Mesenteric fat pad (tissue), 1 donor: Measurements from ENCODE around the gene PTPRR. TPM values are rescaled to one million over a fixed set of nuclear protein-coding genes. Genes with fewer than 3 reads are reported as not detected.

ENCODE experiments used
- DNase-seq: peaks from one replicate; pipeline ENCODE4 v3.0.0-alpha.2; 2020; ENCODE audit warnings: low spot score
- total RNA-seq: library from RNA; stranded (reverse); fragmentation: NEBNext Ultra II Directional; extraction: Animal tissue kit (Norgen Biotek cat#: 25700); gene quantifications from one replicate; pipeline ENCODE4 v1.2.1, GENCODE V29; 2021
- donor health status: DM: yes; HTN: yes; CAD: no.

PTPRR gene
- total RNA-seq, 1 donor from 2014 or later, result 0.32 TPM

GRCh38 chr12:70919176-70919575 is 1.4 kb downstream of the PTPRR start:
- DNase-seq, result no peak

DNA sequence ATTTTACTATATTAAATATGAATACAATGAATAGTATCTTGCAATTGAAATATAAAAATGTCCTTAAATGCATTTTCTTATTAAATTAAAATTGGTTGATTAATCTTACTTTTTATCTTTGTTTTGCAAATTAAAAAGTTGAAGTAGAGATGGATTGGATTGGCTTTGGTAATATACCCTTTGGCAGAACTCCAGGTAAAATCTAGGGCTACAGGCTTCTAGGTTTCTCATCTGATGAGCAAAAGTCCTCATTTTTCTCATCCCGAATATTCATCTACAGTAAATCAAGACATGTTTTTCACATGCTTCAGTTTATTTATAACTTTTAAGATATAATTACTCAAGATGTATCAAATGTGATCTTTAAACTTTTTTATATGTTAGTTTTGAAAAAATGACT is 2.2 kb downstream of the PTPRR start:
- DNase-seq, result no peak

GRCh38 chr12:70910666-70911065 is 9.9 kb downstream of the PTPRR start:
- no peak for DNase-seq

GRCh38 chr12:70908978-70909377 is 11.6 kb downstream of the PTPRR start:
- no peak for DNase-seq

DNA sequence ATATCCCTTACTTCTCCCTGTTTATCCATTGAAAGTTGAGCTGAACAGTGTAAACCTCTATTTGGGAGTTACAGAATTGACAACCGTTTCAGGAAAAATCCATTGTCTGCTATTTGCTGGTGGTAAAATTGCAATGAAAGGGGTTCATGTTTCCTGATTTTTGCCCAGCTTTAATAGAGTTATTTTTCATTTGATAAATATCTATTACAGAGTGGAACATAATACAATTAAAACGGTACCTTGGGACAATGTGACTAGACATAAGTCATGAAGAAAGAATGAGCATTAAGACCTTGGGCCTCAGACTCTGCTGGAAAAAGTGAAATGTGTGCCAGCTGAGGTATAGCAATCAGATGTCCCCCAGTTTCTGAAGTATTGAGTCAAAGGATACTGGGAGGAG is 13.1 kb downstream of the PTPRR start:
- no peak for DNase-seq

GRCh38 chr12:70895956-70896355 is 24.6 kb downstream of the PTPRR start:
- no peak for DNase-seq

DNA sequence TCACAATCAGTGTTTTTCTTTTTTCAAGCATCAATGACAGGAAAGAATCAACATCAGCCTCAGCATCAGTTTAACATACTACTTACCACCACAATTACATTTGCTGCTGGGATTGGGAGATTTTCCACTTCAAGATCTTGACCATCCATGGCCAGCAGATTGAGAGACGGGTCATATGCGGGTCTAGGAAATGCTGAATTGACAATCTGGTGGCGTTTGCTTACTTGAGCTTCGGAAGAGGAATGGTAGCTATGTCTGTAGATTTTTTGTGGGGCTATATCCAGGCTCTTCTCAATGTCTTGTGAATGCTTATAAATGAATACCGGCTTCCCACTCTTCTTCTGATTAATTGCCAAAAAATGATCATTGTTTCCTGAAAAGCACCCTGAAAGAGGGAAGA is 27.9 kb downstream of the PTPRR start:
- DNase-seq, result no peak

DNA sequence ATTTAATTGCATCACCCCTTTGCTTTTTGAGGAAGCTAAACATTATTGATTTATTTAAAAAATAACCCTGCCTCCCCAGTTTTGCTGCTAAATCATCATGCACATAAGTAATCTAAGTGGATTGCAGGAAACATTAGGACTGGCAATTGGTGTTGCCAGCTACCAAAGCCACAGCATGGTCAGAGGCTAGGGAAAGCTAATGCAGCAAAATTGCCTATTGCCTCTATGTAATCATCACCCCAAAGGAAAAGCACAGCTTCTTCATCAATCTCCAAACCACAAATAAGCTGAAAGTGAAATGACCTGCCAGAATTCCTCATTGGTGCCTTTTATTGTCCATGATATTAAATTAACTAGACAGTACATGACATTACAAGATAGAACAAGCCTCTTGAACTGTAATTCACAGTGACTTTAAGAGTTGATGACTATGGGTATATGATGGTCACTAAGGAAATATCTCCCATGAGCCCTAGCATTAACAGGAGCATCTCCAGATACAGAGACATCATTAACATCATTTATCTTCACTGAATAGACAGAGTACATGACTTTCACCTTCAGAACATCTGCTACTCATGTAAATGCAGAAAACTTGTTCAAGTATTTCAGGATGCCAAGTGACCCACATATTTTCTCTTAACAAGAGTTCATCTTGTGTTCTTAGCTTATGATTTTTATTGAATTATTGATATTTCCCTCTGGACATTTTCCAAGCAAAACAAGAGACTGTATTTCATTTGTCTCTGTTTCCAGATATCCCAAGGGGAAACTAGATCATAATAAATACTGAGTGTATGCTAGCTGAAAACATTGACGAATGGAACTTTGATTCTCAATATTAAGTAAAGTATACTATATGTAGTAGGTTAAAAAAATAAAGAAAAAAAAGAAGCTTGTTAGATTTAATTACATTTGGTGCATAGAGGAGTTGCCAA is 29.4 kb downstream of the PTPRR start:
- no peak for DNase-seq

GRCh38 chr12:70885956-70886355 is 34.6 kb downstream of the PTPRR start:
- DNase-seq, result no peak

GRCh38 chr12:70883855-70884254 is 36.7 kb downstream of the PTPRR start:
- no peak for DNase-seq

GRCh38 chr12:70880744-70881143 is 39.8 kb downstream of the PTPRR start:
- no peak for DNase-seq

- DNase-seq, result no peak
These were observed 43.6 kb downstream of the PTPRR start for GRCh38 chr12:70876952-70877351.

DNA sequence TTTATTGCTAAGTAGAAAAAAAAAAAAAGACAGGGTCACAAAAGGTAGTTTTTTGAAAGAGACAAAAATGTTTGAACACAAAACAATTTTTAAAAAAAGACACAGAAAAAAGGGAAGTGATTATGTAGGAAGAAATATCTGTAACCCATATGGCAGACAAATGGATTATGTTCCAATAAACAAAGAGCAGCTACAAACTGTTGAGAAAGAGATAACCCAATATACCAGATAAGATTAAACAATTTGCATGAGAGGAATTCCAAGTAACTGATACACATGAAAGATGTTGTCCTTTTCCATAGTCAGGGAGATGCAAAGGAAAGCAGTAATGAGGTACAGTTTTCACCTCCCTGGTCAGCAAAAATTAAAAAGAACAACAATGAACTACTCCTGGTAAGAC is 44.9 kb downstream of the PTPRR start:
- no peak for DNase-seq

- no peak for DNase-seq
These were observed 65.5 kb downstream of the PTPRR start for GRCh38 chr12:70854881-70855568.

- no peak for DNase-seq
These were observed 66.4 kb downstream of the PTPRR start for GRCh38 chr12:70854138-70854537.

- no peak for DNase-seq
These were observed 67.2 kb downstream of the PTPRR start for GRCh38 chr12:70853326-70853725.

- no peak for DNase-seq
These were observed 68.0 kb downstream of the PTPRR start for GRCh38 chr12:70852416-70853150.

GRCh38 chr12:70849265-70849960 is 71.1 kb downstream of the PTPRR start:
- no peak for DNase-seq

DNA sequence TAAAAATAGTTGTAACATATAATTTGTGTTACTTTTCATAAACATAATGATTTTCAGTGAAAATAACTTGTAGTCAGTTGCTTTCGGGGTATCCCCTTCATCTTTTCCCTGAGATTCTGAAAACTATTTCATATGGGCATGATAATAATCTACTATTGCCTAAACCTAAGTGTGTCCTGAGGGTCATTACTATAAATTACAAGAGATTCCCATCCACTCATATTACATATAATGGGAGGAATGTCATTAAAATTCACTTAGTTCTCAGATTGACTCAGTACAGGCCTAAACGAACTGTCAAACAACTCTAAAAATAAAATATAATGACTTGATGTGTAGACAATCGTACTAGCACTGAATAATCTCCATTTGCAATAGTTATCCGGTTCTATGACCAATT is 72.7 kb downstream of the PTPRR start:
- DNase-seq, result no peak

DNA sequence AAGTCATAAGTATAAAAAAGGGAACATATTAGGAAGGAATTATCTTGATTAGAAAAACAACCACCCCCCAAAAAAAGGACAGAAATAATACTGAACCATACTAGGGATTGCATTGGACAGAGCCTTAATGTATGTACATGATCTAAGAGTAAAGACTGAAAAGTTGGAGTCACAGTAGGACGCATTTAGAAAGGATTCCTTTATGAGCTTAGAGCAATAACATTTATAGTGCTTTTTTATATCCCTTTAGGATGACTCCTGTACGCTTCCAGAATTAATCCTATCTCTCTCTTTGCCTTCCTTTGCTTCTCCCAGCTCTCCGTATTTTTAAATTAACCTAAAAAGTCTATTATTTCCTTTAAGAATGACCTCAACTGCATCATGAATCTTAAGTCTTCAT is 75.3 kb downstream of the PTPRR start:
- no peak for DNase-seq

DNA sequence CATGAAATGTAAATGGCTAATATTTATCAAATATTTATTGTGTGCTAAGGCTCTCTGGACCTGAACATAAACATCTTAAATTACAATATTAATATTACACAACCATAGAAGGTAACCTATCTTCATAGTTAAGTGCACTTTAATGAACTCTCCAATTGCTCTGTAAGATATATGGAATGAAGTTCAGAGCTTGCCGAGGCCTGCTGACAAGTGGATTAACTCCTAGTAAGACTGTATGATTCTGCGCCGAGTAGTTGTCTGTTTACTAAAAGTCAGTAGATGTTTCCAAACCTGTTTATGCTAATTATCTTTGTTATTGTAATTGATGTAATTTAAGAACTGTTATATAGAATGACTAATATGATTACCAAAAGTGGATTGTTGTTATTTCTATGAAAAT is 77.2 kb downstream of the PTPRR start:
- DNase-seq, result no peak
